Measurements from ENCODE around the gene IL34.

The IL34 gene

GRCh38 chr16:70686376-70687101 is 40.2 kb downstream of the IL34 start:
- no peak for DNase-seq (ENCODE audit: low read depth, low spot score)
- peak overlapping the region; percentile 29 for H3K4me3 ChIP-seq (ENCODE audit: low read depth, low read length)
- no peak for TF ChIP-seq CTCF (IDR thresholded peaks at IDR 0.05; ENCODE audit: low read depth, low read length)
- in situ Hi-C loops (cut with HindIII; ENCODE audit: low sequenced_read_pairs): no loop called here

- in situ Hi-C loops (cut with HindIII; ENCODE audit: low sequenced_read_pairs): no loop called here
- no peak for TF ChIP-seq CTCF (IDR thresholded peaks at IDR 0.05; ENCODE audit: low read depth, low read length)
These were observed 40.7 kb downstream of the IL34 start for GRCh38 chr16:70687102-70687511.

GRCh38 chr16:70687671-70688245 is 41.4 kb downstream of the IL34 start:
- TF ChIP-seq CTCF (IDR thresholded peaks at IDR 0.05; ENCODE audit: low read depth, low read length): no peak
- no peak overlapping the region for H3K4me3 ChIP-seq (ENCODE audit: low read depth, low read length)
- in situ Hi-C loops (cut with HindIII; ENCODE audit: low sequenced_read_pairs): no loop called here
- no peak for DNase-seq (ENCODE audit: low read depth, low spot score)

More at GRCh38 chr16:70687102-70687511, 40.7 kb downstream of the IL34 start:
- no peak overlapping the region for H3K4me3 ChIP-seq (ENCODE audit: low read depth, low read length)
- DNase-seq (ENCODE audit: low read depth, low spot score): no peak

- DNase-seq (ENCODE audit: low read depth, low spot score): no peak
- no peak overlapping the region for H3K4me3 ChIP-seq (ENCODE audit: low read depth, low read length)
- no peak for TF ChIP-seq CTCF (IDR thresholded peaks at IDR 0.05; ENCODE audit: low read depth, low read length)
- in situ Hi-C loops (cut with HindIII; ENCODE audit: low sequenced_read_pairs): no loop called here
These were observed 41.9 kb downstream of the IL34 start for GRCh38 chr16:70688246-70688742.

GRCh38 chr16:70689035-70689969 is 42.9 kb downstream of the IL34 start:
- in situ Hi-C loops (cut with HindIII; ENCODE audit: low sequenced_read_pairs): no loop called here
- no peak for DNase-seq (ENCODE audit: low read depth, low spot score)
- no peak for TF ChIP-seq CTCF (IDR thresholded peaks at IDR 0.05; ENCODE audit: low read depth, low read length)
- H3K4me3 ChIP-seq (ENCODE audit: low read depth, low read length): no peak overlapping the region
